HG03039 (cell line): ENCODE measurements around the gene GAB3.
"Not testable (repeated sequence)": the region's sequence is repeated elsewhere in the genome, so short reads cannot be mapped to it uniquely, and the experiment has no call there.

ENCODE experiments used
- ATAC-seq: cut with Tn5 transposase; IDR thresholded peaks from one replicate; pipeline ENCODE4 v1.9.1; 2021; ENCODE audit warnings: mild to moderate bottlenecking, moderate library complexity; ENCODE audit not compliant: unreplicated experiment

The GAB3 gene

DNA sequence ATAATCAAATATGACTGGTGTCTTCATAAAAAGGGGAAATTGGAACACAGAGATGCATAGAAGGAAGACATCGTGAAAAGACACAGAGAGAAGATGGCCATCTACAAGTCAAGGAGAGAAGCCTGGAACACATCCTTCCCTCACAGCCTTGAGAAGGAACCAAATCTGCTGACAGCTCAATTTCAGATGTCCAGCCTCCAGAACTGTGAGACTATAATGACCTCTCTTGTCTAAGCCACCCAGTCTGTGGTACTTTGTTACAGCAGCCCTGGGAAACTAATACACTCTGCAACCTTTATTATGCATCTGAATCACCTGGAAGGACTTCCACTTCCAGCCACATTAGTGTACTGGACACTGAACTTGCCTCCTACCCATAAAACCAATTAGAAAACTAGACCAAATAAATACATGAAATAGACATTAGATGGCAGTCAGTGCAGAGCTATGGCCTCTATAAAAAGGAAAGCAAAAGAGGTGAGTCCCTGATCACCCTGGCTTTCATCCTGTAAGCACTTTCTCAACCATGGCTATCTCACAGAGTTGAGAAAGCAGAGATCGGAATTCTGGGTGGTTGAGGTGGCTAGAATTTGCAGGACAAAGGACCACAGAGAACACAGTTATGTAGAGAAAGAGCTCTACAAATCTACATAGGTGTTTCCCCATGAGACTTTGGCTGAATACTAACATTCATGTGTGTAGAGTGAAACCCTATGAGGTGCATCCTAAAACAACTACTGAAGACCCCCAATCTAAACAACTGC lies 25.7 kb downstream of the GAB3 start:
- ATAC-seq = no peak

DNA sequence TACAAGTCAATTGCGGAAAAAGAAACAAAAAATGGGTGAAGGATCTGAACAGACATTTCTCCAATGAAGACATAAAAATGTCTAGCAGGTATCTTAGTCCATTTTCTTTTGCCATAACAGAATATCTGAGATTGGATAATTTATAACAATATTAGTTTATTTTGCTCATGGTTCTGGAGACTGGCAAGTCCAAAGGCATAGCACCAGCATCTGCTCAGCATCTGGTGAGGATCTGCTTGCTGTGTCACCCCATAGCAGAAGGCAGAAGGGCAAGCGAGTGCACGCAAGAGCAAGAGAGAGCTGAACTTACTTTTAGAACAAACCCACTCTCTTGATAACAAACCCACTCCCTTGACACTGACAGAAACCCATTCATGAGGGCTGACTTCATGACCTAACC lies 29.7 kb downstream of the GAB3 start:
- no peak for ATAC-seq

- no peak for ATAC-seq
These were observed 30.8 kb downstream of the GAB3 start for GRCh38 chrX:154720067-154720466.

GRCh38 chrX:154719132-154719675 lies 31.7 kb downstream of the GAB3 start:
- no peak for ATAC-seq

DNA sequence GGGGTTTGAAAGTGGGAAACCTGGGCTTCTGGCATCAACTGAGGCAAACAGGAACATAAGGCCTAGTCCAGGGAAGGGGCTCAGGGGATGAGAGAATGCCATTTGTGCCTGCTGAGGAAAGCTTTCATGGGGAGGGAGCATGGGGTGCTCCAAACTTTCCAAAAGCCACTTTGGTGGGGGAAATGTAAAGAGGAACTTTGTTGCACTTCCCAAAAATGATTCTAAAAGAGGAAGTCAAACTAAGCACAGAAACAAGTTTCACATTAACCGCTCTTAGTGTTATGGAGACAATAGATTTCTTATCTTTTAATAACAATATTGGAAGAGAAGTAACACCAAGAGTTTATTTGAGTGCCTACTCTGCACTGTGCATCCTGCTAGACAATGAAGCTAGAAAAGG lies 32.3 kb downstream of the GAB3 start:
- no peak for ATAC-seq

DNA sequence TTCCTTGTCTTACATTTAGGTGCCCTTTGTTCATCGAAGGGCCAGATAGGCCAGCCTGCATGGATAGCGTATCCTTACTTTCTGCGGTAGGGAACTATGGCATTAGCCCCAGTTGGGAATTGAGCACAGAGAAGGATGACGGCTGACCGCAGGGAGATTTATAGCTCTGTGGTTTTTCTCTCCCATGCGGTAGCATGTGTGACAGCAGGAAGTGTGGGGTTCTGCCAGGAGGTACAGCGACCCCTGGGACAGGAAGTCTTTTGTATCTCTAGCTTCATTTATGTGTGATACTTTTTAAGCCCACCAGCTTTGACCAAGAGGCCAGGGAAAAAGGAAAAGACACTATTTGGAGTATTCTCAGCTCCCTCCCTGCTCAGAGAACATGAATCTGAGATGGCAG lies 33.1 kb downstream of the GAB3 start:
- no peak for ATAC-seq

GRCh38 chrX:154715825-154716224 lies 35.1 kb downstream of the GAB3 start:
- no peak for ATAC-seq

GRCh38 chrX:154714925-154715324 lies 36.0 kb downstream of the GAB3 start:
- no peak for ATAC-seq

- peak; percentile 80 for ATAC-seq
These were observed 37.8 kb downstream of the GAB3 start for GRCh38 chrX:154712781-154713740.

DNA sequence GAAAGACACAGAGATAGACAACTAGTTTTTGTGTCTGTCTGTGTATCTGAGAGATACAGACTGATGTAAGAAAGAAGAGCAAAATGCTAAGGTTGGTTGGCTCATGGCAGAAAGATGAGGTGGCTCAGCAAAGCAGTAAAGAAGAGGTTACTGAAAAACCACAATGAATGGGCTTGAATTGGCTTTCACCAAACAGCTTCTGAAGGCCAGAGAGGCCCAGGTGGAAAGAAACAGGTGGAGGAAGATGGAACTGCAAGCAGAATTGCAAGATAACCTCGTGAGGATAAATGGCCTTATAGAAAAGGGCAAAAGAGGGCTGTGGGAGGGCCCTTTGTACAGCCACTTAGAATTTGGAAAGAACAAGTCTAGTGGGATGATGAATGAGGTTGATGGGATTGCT lies 39.6 kb downstream of the GAB3 start:
- ATAC-seq = no peak

DNA sequence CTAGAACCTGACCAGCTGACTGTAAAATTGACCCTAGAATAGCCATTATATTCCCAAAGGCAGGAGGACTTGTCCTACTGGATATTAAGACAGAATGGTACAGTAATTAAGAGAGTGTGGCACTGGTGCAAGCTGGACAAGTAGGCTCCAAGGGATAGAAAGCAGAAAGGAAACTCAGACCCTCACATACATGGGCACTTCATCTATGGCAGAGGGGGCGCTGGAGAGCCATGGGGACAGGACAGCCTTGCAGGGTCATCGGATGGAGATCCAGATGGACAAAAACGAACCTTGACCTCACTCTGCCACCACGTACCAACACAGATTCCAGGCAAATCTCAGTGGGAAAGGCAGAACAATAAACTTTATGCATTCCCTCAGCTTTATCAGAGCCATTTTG lies 40.6 kb downstream of the GAB3 start:
- ATAC-seq = no peak

DNA sequence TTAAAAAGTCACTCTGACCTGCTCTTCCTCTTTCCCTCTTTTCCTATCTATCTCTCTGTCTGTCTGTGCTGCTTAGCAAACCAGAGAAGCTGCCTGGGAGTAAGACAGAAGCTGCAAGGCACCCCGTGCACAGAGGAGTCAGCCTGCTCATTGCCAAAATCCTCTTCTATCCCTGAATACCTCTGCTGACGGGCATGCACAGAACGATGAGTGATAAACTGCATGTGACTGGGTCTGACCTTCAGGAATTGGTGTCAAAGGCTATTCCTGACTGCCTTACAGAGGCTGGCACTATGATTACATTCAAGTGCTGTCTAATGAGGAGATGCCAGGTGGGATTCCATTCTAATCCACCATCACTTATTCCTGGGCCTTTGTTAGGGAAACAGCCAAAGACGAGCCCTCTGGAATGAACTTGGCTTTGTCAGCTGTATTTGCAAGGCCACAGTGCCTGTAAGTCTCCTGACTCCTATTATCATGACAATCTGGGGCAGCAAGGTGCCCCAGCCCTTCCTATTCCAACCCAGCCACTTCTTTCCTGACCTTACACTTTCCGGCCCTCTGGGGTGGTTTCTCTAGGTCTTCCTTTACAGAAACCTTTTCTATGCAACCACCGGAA lies 52.1 kb downstream of the GAB3 start:
- ATAC-seq = no peak

GRCh38 chrX:154696676-154697045 lies 54.2 kb downstream of the GAB3 start:
- no peak for ATAC-seq

- ATAC-seq = no peak
These were observed 54.8 kb downstream of the GAB3 start for GRCh38 chrX:154695911-154696675.

DNA sequence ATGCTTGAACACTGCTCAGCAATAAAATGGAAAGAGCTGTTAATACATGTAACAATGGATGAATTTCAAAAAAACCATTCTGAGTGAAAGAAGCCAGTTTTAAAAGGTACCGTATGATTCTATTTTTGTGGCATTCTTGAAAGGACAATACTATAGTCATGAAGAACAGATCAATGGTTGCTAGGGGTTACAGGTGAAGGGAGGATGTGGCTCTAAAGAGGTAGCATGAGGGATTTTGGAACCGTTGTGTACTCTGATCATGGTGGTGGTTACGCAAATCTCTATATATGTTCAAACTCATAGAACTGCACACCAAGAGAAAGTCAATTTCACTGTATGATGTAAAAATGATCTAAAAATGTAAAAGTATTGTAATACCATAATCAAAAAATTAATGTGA lies 57.5 kb downstream of the GAB3 start:
- ATAC-seq = no peak

- not testable (repeated sequence) for ATAC-seq
These were observed 60.4 kb downstream of the GAB3 start for GRCh38 chrX:154690438-154690837.

DNA sequence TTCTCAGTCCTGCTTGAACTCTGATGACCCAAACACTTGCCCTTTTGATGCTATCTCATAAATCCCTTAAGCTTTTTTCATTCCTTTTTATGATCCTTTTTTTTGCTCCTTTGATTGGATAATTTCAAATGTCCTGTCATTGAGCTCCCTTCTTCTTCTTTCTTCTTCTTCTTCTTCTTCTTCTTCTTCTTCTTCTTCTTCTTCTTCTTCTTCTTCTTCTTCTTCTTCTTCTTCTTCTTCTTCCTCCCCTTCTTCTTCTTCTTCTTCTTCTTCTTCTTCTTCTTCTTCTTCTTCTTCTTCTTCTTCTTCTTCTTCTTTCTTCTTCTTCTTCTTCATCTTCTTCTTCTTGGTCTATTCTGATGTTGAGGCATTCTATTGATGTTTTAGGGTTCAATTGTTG lies 78.8 kb downstream of the GAB3 start:
- not testable (repeated sequence) for ATAC-seq

DNA sequence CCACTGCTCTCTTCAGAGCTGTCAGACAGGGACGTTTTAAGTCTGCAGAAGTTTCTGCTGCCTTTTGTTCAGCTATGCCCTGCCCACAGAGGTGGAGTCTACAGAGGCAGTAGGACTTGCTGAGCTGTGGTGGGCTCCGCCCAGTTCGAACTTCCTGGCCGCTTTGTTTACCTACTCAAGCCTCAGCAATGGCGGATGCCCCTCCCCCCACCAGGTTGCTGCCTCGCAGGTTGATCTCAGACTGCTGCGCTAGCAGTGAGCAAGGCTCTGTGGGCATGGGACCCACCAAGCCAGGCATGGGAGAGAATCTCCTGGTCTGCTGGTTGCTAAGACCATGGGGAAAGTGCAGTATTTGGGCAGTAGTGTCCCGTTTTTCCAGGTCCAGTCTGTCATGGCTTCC lies 80.0 kb downstream of the GAB3 start:
- not testable (repeated sequence) for ATAC-seq

DNA sequence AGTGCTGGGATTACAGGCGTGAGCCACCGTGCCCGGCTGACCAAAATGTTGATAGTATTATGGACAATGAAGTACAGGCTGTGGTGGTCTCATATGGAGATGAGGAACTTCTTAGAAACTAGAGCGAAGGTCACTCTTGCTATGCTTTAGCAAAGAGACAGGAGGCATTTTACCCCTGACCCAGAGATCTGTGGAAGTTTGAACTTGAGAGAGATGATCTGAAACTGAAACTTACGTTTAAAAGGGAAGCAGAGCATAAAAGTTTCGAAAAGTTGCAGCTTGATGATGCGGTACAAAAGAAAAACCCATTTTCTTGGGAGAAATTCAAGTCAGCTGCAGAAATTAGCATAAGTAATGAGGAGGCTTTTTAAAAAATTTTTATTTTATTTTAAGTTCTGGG lies 89.0 kb downstream of the GAB3 start:
- ATAC-seq = no peak

GRCh38 chrX:154661170-154661569 lies 89.7 kb downstream of the GAB3 start:
- ATAC-seq = no peak

- ATAC-seq = no peak
These were observed 90.3 kb downstream of the GAB3 start for GRCh38 chrX:154660541-154660940.
